A549 (cell line): Measurements from ENCODE around the gene CSAG1. TPM values are rescaled to one million over a fixed set of nuclear protein-coding genes. Genes with fewer than 3 reads are reported as not detected.
"Not testable (repeated sequence)": the region's sequence is repeated elsewhere in the genome, so short reads cannot be mapped to it uniquely, and the experiment has no call there.

Source experiments
- ATAC-seq, 2 experiments: fragments of 200-7000 bp in 1 of 2; fragments of >200 bp in 1 of 2; cut with Nextera tagmentation in 1 of 2; cut with Tn5 transposase in 1 of 2; 3 replicates each; pipeline versions ENCODE4 v1.8.0 to v1.9.1; 2018 to 2020; ENCODE audit warnings: mild to moderate bottlenecking in 1 of 2, moderate library complexity in 1 of 2
- CTCF ChIA-PET: fragments of 300-600 bp; sonication (Branson Sonifier 250); formaldehyde crosslinking; extraction: SDS; loops from one replicate; lab custom pipeline; 2021; ENCODE audit warnings: antibody characterized with exemption, inconsistent platforms; lab: Yijun Ruan, JAX
- POLR2A ChIA-PET: fragments of 350-600 bp; formaldehyde crosslinking; extraction: SDS; loops from one replicate; lab custom pipeline; 2021; ENCODE audit warnings: antibody characterized with exemption, inconsistent platforms; lab: Yijun Ruan, JAX
- DNase-seq, 2 experiments: peaks; one replicate each; pipeline versions ENCODE4 v3.0.0 to v3.0.0-alpha.2; 2011 to 2016; ENCODE audit warnings: low read depth in 1 of 2, low spot score in 1 of 2
- FAIRE-seq: peaks from 2 replicates; lab custom pipeline; 2011; peaks lifted over from hg19 to GRCh38; lab: Jason Lieb, UNC
- H3K27ac ChIP-seq, 2 experiments: fragments of >200 bp; sonication (Bioruptor Twin); formaldehyde crosslinking; 3 replicates each; pipeline ENCODE4 v1.5.1; 2016 to 2017
- H3K4me1 ChIP-seq: fragments of >200 bp; sonication (Bioruptor Twin); formaldehyde crosslinking; 3 replicates; pipeline ENCODE4 v1.6.1; 2016
- H3K4me2 ChIP-seq: fragments of >200 bp; sonication (Bioruptor Twin); formaldehyde crosslinking; 3 replicates; pipeline ENCODE4 v1.6.1; 2016
- H3K4me3 ChIP-seq: fragments of >200 bp; sonication (Bioruptor Twin); formaldehyde crosslinking; 3 replicates; pipeline ENCODE4 v1.5.1; 2016
- H3K9me3 ChIP-seq: fragments of >200 bp; sonication (Bioruptor Twin); formaldehyde crosslinking; 3 replicates; pipeline ENCODE4 v1.6.1; 2016
- CBX8 ChIP-seq: fragments of 200-600 bp; sonication (generic); IDR thresholded peaks from 2 replicates; pipeline ENCODE4 v1.6.1; 2016
- CHD4 ChIP-seq: fragments of 200-600 bp; sonication (generic); IDR thresholded peaks from 2 replicates; pipeline ENCODE4 v1.6.1; 2016; ENCODE audit warnings: antibody characterized with exemption, mild to moderate bottlenecking, borderline replicate concordance
- GATA3 ChIP-seq: IDR thresholded peaks from 2 replicates; pipeline ENCODE4 v1.6.1; 2012; ENCODE audit warnings: borderline replicate concordance
- HEYL ChIP-seq: fragments of 250-450 bp; sonication (Bioruptor Pico); IDR thresholded peaks from 2 replicates; pipeline ENCODE4 v1.8.0; 2021; ENCODE audit warnings: mild to moderate bottlenecking, moderate library complexity
- HOXA7 ChIP-seq: fragments of 250-450 bp; sonication (Bioruptor Pico); IDR thresholded peaks from 2 replicates; pipeline ENCODE4 v1.5.0; 2020; ENCODE audit warnings: mild to moderate bottlenecking, moderate library complexity
- HOXB5 ChIP-seq: fragments of 250-450 bp; sonication (Bioruptor Pico); IDR thresholded peaks from 2 replicates; pipeline ENCODE4 v1.5.0; 2020; ENCODE audit warnings: mild to moderate bottlenecking, moderate library complexity
- JUNB ChIP-seq: fragments of >200 bp; sonication (Bioruptor Twin); formaldehyde crosslinking; IDR thresholded peaks from 2 replicates; pipeline ENCODE4 v1.6.1; 2016
- KDM1A ChIP-seq: fragments of 200-600 bp; sonication (generic); IDR thresholded peaks from 2 replicates; pipeline ENCODE4 v1.6.1; 2016; ENCODE audit warnings: low read depth, mild to moderate bottlenecking
- KDM5A ChIP-seq: fragments of 200-600 bp; sonication (generic); IDR thresholded peaks from 2 replicates; pipeline ENCODE4 v1.6.1; 2016; ENCODE audit warnings: antibody characterized with exemption, mild to moderate bottlenecking
- MAZ ChIP-seq: fragments of 150-350 bp; IDR thresholded peaks from 2 replicates; pipeline ENCODE4 v1.6.1; 2014; ENCODE audit warnings: antibody characterized with exemption, low read depth, low read length, borderline replicate concordance
- NFE2L2 ChIP-seq: fragments of 150-350 bp; conservative IDR thresholded peaks from 2 replicates; pipeline ENCODE4 v1.6.1; 2014; ENCODE audit warnings: low read length
- POLR2A ChIP-seq: IDR thresholded peaks from 2 replicates; pipeline ENCODE4 v1.6.1; 2012; ENCODE audit warnings: mild to moderate bottlenecking, low read length
- POLR2AphosphoS2 ChIP-seq: conservative IDR thresholded peaks from 2 replicates; pipeline ENCODE4 v1.6.1; 2012; ENCODE audit warnings: low read length, improper control_type of control experiment, inconsistent platforms
- RAD21 ChIP-seq, 2 experiments: fragments of >200 bp in 1 of 2; sonication (Bioruptor Twin) in 1 of 2; formaldehyde crosslinking in 1 of 2; IDR thresholded peaks in 1 of 2; conservative IDR thresholded peaks in 1 of 2; 2 replicates in 1 of 2; 3 replicates in 1 of 2; pipeline ENCODE4 v1.6.1; 2012 to 2018; ENCODE audit warnings: inconsistent platforms in 1 of 2
- RCOR1 ChIP-seq: fragments of 150-350 bp; IDR thresholded peaks from 2 replicates; pipeline ENCODE4 v1.6.1; 2014; ENCODE audit warnings: antibody characterized with exemption, low read length, low read depth
- REST ChIP-seq: fragments of 200-600 bp; sonication (generic); IDR thresholded peaks from 2 replicates; pipeline ENCODE4 v1.6.1; 2016; ENCODE audit warnings: antibody characterized with exemption, mild to moderate bottlenecking, moderate library complexity
- RNF2 ChIP-seq: fragments of 200-600 bp; sonication (generic); IDR thresholded peaks from 2 replicates; pipeline ENCODE4 v1.6.1; 2016; ENCODE audit warnings: low read depth, mild to moderate bottlenecking, antibody characterized with exemption, moderate library complexity, borderline replicate concordance
- SMC3 ChIP-seq: fragments of >200 bp; sonication (Bioruptor Twin); formaldehyde crosslinking; IDR thresholded peaks from 3 replicates; pipeline ENCODE4 v1.6.1; 2018; ENCODE audit warnings: inconsistent platforms
- TFCP2L1 ChIP-seq: fragments of 250-450 bp; sonication (Bioruptor Pico); IDR thresholded peaks from 2 replicates; pipeline ENCODE4 v1.5.0; 2021; ENCODE audit warnings: mild to moderate bottlenecking
- USF2 ChIP-seq: fragments of 450-650 bp; IDR thresholded peaks from 2 replicates; pipeline ENCODE4 v1.6.1; 2014; ENCODE audit warnings: antibody characterized with exemption
- ZC3H11A ChIP-seq: fragments of 450-650 bp; IDR thresholded peaks from 2 replicates; pipeline ENCODE4 v1.6.1; 2014; ENCODE audit warnings: antibody characterized with exemption, mild to moderate bottlenecking
- WGBS: methylation state at CpG from one replicate; pipeline ENCODE4 v1.1.6; 2017; ENCODE audit errors: missing lambda C conversion rate; 5-methylcytosine and 5-hydroxymethylcytosine counted together
- polyA plus RNA-seq, 4 experiments: library from polyadenylated mRNA; depleted of rRNA in 3 of 4; stranded (reverse); fragments of >200 nt; fragmentation: RNase III in 1 of 4; extraction: RNeasy Plus Mini Kit Qiagen cat#74134 plus additional on column Dnase treatment in 1 of 4; gene quantifications; 2 replicates in 3 of 4; 3 replicates in 1 of 4; pipeline ENCODE4 v1.2.3, GENCODE V29; 2011 to 2017
- TF ChIP-seq, protein P1 (sequence below): fragments of >200 bp; sonication (Bioruptor Twin); formaldehyde crosslinking; IDR thresholded peaks from 3 replicates; pipeline ENCODE4 v1.5.1; 2016

Gene CSAG1
- polyA plus RNA-seq, 2 of the 4 experiments (the other 2 are of a cell fraction), result 0.27 to 1.4 TPM

GRCh38 chrX:152736528-152736927 lies 3.0 kb upstream of the CSAG1 start:
- H3K4me1 ChIP-seq, DNase-seq, ATAC-seq, POLR2A ChIA-PET, H3K4me3 ChIP-seq, FAIRE-seq, H3K4me2 ChIP-seq, CTCF ChIA-PET, H3K9me3 ChIP-seq, H3K27ac ChIP-seq: not testable (repeated sequence)
- 41% methylated on average over 8 of the region's 12 CpGs for WGBS

GRCh38 chrX:152735860-152736511 lies 2.5 kb upstream of the CSAG1 start:
- H3K9me3 ChIP-seq, result no peaks in the 10 kb centered on the region
- ATAC-seq, result no peak
- H3K27ac ChIP-seq, result no peak overlapping the region
- TF ChIP-seq USF2 (no peak), ZC3H11A (no peak), HOXA7 (CRISPR knock-in tag) (no peak), HOXB5 (CRISPR knock-in tag) (no peak), KDM5A (no peak)
- DNase-seq, result no peak
- H3K4me1 ChIP-seq, result no peaks in the 10 kb centered on the region
- H3K4me2 ChIP-seq, result no peak overlapping the region
- POLR2A ChIA-PET, result no interaction called here
- no peak overlapping the region for H3K4me3 ChIP-seq
- CTCF ChIA-PET, result no interaction called here
- 61% methylated on average over 6 of the region's 12 CpGs for WGBS
- FAIRE-seq, result no peak

DNA sequence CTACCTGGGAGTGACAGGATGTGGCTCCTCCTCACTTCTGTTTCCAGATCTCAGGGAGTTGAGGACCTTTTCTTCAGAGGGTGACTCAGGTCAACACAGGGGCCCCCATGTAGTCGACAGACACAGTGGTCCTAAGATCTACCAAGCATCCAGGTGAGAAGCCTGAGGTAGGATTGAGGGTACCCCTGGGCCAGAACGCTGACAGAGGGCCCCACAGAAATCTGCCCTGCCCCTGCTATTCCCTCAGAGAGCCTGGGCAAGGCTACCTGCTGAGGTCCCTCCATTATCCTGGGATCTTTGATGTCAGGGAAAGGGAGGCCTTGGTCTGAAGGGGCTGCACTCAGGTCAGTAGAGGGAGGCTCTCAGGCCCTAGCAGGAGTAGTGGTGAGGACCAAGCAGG lies 1.6 kb upstream of the CSAG1 start:
- WGBS, result no CpG with 5 or more reads among the region's 2 CpGs
- no peaks in the 10 kb centered on the region for H3K4me1 ChIP-seq
- POLR2A ChIA-PET, result no interaction called here
- DNase-seq, result no peak
- no peak for TF ChIP-seq HEYL (CRISPR knock-in tag)
- no peak for TF ChIP-seq CHD4
- TF ChIP-seq TFCP2L1 (CRISPR knock-in tag), result no peak
- TF ChIP-seq MAZ, result no peak
- no peak for TF ChIP-seq POLR2A
- TF ChIP-seq RNF2, result no peak
- TF ChIP-seq RAD21 (conservative IDR thresholded peaks at IDR 0.05 in 1 of 2, IDR thresholded peaks at IDR 0.05 in 1 of 2), result no peak
- no peak for TF ChIP-seq RCOR1
- no peak for TF ChIP-seq GATA3
- TF ChIP-seq NFE2L2, result no peak
- TF ChIP-seq POLR2AphosphoS2, result no peak
- TF ChIP-seq, all 56 proteins: peak for 0
- H3K9me3 ChIP-seq, result no peaks in the 10 kb centered on the region
- CTCF ChIA-PET, result no interaction called here
- no peak overlapping the region for H3K27ac ChIP-seq
- no peak for FAIRE-seq
- no peak overlapping the region for H3K4me2 ChIP-seq
- H3K4me3 ChIP-seq, result no peak overlapping the region
- no peak for ATAC-seq

GRCh38 chrX:152734143-152734858 lies 780 bp upstream of the CSAG1 start:
- H3K27ac ChIP-seq, H3K4me1 ChIP-seq, CTCF ChIA-PET, ATAC-seq, FAIRE-seq, POLR2A ChIA-PET, H3K4me2 ChIP-seq, H3K4me3 ChIP-seq, DNase-seq, H3K9me3 ChIP-seq: not testable (repeated sequence)
- 46% methylated on average over 4 of the region's 22 CpGs for WGBS

DNA sequence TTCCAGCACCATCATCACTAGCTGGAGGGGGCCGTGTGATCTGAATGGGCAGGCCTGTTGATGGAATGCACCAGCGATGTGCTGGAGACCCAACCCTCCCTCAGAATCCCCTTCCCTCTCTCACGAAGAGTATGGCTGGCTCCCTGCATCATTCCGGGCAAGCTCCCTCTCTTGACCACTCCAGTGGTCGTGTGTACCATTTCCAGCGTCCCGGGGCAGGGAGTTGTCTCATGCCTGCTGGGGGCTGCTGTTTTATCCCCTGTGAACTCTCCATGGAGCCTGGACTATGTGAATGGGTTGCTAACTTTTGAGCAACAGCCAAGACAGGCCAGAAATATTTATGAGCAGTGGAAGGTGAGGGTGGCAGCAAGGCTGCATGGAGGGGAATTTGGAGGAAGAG lies 8.1 kb downstream of the CSAG1 start:
- no peak for DNase-seq
- no peak overlapping the region for H3K4me3 ChIP-seq
- no peaks in the 10 kb centered on the region for H3K9me3 ChIP-seq
- H3K4me2 ChIP-seq, result no peak overlapping the region
- ATAC-seq, result no peak
- CTCF ChIA-PET, result no interaction called here
- FAIRE-seq, result no peak
- POLR2A ChIA-PET, result no interaction called here
- no peak overlapping the region for H3K27ac ChIP-seq
- WGBS, result 0% methylated on average over 7 of the region's 7 CpGs
- no peaks in the 10 kb centered on the region for H3K4me1 ChIP-seq
- TF ChIP-seq, protein P1, sequence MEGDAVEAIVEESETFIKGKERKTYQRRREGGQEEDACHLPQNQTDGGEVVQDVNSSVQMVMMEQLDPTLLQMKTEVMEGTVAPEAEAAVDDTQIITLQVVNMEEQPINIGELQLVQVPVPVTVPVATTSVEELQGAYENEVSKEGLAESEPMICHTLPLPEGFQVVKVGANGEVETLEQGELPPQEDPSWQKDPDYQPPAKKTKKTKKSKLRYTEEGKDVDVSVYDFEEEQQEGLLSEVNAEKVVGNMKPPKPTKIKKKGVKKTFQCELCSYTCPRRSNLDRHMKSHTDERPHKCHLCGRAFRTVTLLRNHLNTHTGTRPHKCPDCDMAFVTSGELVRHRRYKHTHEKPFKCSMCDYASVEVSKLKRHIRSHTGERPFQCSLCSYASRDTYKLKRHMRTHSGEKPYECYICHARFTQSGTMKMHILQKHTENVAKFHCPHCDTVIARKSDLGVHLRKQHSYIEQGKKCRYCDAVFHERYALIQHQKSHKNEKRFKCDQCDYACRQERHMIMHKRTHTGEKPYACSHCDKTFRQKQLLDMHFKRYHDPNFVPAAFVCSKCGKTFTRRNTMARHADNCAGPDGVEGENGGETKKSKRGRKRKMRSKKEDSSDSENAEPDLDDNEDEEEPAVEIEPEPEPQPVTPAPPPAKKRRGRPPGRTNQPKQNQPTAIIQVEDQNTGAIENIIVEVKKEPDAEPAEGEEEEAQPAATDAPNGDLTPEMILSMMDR, result no peak
- TF ChIP-seq SMC3, result no peak
- TF ChIP-seq KDM1A, result no peak
- TF ChIP-seq REST, result no peak
- TF ChIP-seq JUNB, result no peak
- TF ChIP-seq CBX8, result no peak
